ENCODE results near the gene CACNA1B.
"Not testable (repeated sequence)": the region's sequence is repeated elsewhere in the genome, so short reads cannot be mapped to it uniquely, and the experiment has no call there.

CACNA1B gene

DNA sequence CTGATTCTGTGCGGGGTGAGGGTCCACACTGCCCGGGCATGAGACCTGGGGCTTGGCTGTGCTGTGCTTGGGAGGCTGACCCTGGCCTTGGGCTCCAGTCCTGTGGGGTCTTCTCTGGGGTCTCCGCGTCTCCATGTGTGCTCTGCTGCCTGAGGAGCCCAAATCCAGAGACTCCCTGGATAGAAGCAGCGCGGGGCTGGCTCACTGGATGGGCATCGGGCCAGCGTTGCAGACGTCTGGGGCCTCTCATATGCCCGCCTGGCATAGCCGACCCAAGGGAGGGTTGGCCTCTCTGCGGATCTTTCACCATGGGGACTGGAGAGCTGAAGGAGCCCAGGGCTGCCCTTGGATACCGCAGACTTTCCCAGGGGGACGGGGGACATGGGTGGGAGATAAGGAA, 12.4 kb downstream of the CACNA1B start:
- not testable (repeated sequence) for DNase-seq

DNA sequence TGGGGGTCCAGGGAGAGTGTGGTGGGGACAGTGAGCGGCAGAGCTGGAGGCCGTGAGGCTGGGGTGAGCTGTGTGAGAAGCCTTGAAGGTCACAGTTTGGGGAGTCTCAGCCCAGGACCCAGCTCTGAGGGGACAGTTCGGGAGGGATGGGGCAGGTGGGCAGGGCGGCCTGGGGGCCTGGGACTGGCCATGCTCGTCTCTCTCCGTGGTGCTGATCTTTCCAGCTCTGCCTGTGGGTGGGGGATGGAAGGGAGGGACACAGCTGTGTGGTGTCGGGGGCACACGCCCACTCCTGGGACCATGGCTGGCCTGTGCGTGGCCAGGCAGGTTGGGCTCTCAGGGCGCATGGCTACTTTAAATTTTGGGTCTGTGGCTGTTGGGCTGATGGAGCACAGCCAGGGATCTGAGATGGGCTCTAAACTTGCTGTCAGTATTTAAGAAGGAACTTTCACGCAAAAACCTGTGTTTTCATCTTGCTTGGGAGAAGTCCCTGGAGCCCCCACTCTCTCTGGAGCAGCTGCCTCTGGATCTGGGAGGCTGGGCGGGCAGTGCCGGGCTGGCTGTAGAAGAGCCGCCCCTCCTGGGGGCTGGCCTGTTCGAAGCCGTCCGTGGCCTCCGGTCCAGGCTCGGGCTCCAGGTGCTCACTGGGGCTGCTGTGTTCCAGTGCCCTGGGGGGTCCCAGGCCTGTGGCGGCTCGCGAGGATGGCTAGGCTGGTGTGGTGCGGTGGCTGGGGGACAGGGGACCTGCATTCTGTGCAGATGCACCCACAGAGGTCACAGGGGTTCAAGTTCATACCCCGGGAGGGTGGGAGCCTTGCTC, 13.4 kb downstream of the CACNA1B start:
- not testable (repeated sequence) for DNase-seq

DNA sequence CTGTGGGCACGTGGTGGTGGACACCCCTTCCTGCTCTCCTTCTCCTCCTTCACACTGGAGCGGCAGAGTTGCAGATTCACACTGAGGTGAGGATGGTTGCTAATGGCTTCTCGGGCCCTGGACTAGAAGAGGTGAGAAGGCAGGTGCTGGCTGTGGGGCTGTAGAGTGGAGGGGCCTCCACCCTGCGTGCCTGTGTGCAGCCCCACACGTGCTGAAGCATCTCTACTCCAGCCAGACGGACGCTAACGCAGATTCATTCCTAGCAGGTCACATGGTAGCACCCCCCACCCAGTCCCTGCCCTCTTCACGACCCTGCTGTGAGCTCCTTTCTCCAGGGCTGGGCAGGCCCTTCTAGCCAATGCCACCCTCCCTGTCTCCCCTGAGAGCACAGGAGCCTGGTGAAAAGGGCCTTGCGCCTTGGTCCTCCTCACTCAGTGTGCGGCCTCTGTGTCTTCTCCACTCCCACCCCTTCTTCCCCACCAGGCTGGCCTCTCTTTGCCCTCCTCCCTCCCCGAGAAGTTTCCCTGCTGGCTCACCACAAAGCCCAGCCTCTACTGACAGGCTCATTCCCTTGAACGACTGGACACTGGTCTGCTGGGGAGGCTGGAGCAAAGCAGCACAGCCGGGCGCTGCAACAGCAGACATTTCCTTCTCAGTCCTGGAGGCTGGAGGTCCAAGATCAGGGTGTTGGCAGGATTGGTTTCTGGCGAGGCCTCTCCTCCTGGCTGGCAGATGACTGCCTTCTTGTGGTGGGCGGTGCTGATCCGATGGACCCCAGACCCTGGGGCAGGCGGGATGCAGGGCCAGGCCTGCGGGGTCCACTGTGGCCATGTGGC, 14.2 kb downstream of the CACNA1B start:
- no peak for DNase-seq

- no peak for DNase-seq
Measured at GRCh38 chr9:137892424-137893191, 15.0 kb downstream of the CACNA1B start.

DNA sequence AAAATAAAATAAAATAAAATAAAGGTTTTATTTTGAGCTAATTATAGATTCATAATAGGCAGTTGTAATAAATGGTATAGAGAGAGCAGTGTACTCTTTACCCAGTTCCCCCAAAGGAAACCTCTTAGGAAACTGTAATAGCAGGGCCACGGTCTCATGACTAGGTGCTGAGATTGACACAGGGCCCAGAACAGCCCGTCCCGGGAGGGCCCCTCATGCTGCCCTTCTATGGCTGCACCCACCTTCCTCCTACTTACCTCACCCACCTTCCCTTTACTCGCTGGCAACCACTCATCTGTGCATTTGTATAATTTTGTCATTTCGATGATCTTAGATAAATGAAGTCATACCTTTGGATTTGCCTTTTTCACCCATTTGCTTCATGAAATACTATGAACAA, 16.1 kb downstream of the CACNA1B start:
- DNase-seq, result no peak

GRCh38 chr9:137899551-137900360, 22.2 kb downstream of the CACNA1B start:
- DNase-seq, result no peak

DNA sequence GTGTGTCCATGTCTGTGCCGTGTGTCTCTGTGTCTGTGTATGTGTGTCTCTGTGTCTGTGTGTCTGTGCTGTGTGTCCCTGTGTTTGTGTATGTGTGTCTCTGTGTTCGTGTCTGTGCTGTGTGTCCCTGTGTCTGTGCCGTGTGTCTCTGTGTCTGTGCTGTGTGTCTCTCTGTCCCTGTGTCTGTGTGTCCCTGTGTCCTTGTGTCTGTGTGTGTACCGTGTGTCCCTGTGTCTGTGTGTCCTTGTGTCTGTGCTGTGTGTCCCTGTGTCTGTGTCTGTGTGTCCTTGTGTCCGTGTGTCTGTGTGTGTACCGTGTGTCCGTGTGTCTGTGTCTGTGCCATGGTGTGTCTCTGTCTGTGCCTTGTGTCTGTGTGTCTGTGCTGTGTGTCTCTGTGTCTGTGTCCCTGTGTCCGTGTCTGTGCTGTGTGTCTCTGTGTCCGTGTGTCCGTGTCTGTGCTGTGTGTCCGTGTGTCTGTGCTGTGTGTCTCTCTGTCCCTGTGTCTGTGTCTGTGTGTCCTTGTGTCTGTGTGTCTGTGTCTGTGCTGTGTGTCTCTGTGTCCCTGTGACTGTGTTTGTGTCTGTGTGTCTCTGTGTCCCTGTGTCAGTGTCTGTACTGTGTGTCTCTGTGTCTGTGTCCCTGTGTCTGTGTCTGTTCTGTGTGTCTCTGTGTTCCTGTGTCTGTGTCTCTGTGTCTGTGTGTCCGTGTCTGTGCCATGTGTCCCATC, 23.2 kb downstream of the CACNA1B start:
- DNase-seq, result no peak

DNA sequence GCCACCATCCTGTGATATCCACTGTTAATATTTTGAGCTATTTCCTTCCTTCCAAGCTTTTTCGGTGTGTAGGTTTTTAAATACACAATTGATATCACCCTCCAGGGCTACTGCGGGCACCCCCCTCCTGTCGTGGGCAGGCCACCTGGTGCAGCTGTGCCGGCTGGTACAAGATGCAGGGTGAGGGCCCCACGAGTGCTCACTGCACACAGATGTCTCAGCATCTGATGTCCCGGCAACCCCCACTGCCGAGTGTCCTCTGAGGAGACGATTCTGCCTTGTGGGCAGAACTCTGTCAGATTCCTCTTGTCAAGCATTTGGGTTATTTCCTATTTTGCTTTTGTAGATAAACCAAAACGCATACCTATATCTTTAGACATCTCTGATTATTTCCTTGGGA, 25.1 kb downstream of the CACNA1B start:
- DNase-seq, result no peak

GRCh38 chr9:137905740-137906139, 28.2 kb downstream of the CACNA1B start:
- no peak for DNase-seq

- DNase-seq, result no peak
Measured at GRCh38 chr9:137907776-137908175, 30.2 kb downstream of the CACNA1B start.

DNA sequence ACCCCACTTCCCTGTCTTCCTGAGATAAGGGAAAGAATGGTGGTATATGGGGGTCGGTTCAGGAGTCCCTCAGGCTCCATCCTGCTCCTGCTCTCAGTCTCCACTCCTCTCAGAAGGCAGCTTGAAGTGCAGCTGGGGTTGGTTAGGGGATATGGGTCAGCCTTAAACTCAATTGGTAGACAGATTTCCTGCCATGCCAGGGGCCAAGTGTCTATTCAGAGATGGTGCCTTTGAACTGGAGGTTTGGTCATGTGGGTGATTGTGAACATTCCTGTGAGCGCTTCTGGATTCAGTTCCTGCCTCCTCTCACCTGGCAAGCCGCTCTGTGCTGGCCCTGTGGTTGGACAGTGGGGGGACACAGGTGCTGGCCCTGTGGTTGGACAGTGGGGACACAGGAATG, 35.1 kb downstream of the CACNA1B start:
- no peak for DNase-seq

- no peak for DNase-seq
Measured at GRCh38 chr9:137913132-137913531, 35.5 kb downstream of the CACNA1B start.

GRCh38 chr9:137913771-137914767, 36.5 kb downstream of the CACNA1B start:
- DNase-seq, result no peak

- DNase-seq, result no peak
Measured at GRCh38 chr9:137916540-137916939, 39.0 kb downstream of the CACNA1B start.

DNA sequence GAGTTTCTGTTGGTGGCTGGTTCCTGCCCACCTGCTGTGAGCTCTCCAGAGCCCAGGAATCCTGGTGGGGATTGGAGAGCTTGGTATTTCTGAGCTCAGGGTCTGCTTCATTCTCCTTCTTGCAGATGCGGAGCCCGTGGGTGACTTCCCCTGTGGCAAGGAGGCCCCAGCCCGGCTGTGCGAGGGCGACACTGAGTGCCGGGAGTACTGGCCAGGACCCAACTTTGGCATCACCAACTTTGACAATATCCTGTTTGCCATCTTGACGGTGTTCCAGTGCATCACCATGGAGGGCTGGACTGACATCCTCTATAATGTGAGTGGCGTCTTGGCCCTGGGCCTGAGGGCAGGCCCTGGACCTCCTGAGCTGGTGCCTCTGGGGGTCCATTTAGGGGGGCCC, 39.5 kb downstream of the CACNA1B start:
- no peak for DNase-seq

DNA sequence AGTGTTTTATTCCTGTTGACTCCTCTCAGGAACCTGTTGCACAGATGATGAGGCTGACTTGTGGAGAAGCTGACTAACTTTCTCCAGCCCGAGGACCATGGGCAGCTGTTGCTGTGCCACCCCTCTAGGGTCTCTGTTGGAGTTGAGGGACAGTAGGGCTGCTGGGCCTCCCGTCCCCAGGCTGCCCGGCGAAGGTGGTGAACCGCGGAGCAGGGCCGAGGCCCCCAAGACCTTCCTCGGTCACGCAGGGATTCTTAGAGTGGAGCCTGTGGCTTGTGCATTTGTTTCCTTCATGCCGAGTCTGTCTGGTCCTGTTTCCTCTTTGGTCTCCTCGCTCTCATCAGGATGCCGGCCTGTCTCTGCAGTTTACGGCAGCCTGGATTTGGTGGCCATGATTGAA, 40.2 kb downstream of the CACNA1B start:
- no peak for DNase-seq

DNA sequence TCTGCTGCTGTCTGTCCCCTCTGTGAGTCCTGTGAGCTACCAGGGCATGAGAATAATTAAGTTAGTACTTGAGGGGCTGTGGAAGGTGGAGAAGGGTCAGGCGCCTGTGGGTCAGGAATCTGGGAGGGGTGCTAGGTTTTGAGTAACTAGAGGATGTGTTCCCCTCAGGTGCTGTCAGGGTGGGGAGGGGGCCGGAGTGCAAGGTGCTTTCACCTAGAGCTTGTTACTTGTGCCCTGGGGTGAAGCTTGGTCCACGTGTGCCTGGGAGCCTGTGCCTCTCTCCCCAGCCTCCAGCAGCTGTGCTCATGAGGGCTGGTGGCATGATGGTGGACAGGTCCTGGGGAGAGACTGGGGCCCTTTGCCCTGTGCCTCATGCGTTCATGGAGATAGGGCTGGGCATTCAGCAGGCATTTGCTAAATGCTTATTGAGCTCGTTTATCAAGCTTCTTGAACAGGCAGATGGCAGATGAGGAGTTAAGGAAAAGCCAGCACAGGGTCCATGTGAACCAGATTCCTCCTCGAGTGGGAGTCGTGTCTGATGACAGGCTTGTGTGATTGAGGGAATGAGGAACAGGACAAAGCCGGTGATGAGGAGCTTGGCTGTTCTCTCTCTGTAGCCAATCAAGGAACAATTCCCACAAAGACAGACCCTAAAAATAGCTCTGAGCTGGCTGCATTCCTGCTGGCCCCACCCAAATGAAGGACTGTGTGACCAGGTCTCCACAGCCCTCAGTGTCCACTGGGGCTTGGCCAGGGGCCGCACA, 40.9 kb downstream of the CACNA1B start:
- DNase-seq, result no peak

GRCh38 chr9:137919095-137919465, 41.5 kb downstream of the CACNA1B start:
- DNase-seq, result no peak

DNA sequence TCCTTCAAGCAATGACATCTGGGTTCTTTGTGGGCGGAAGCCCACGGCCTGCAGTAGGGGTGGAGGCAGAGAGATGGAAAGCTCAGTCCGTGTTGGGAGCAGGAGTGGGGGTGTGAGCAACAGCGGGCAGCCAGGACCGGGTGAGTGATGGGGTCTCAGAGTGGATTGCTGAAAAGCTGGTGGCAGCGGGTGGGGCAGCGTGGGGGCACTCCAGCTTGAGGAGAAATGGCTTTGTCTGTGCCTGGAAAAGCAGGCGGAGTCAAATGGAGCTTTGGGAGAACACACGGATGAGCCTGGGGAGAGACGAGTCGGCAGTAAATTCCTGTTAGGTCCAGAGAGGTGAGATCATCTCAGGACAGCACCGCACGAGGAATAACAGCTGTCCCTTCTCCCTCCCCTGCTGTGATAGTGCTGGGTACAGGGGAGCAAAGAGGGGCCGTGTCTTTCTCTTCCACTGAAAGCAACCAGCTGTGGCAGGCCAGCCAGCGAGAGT, 42.1 kb downstream of the CACNA1B start:
- DNase-seq, result no peak

Measured in right kidney (tissue), 1 donor.